HG03039 (cell line): ENCODE data around the gene CPEB1.
A peak's percentile ranks its signal among the peaks of the same experiment; 100 is the strongest.
"Not testable (repeated sequence)": the region's sequence is repeated elsewhere in the genome, so short reads cannot be mapped to it uniquely, and the experiment has no call there.

Source experiments
- ATAC-seq: cut with Tn5 transposase; IDR thresholded peaks from one replicate; pipeline ENCODE4 v1.9.1; 2021; ENCODE audit warnings: mild to moderate bottlenecking, moderate library complexity; ENCODE audit not compliant: unreplicated experiment

The CPEB1 gene

DNA sequence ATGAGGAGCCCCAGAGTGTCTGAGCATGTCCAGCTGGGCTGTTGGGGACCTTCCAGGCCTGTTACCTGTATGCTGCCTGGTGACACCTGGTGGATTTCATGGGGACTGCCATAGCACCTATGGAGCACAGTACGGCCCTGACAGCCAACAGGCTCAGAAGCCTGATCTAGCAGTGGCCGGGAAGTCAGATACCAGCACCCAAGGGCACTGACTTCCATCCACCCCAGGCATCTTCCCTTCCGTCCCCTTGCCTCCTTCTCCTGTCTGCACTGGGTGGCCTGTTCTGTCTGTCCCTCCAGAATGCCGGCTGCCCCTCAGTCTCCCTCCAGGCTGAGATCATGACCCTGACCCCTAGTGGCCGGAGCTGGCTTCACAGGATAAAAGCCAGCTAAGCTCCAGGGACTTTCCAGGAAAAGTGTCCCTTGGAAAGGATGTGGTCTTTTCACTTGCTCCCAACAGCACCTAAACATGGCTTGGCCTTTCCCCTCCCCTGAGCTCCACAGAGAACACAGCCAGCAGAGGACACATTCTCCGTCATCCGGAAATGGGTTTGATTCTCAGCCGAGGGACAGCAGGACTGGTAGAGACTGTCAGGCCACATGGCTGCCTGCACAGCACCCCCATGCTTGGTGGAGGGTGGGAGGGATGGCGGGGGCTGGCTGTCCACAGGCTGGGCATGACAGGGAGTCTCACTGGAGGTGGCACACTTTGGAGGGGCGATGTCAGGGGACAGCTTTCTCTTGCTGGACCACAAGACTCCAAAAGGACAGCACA, 116.4 kb downstream of the CPEB1 start:
- ATAC-seq = peak; percentile 76

DNA sequence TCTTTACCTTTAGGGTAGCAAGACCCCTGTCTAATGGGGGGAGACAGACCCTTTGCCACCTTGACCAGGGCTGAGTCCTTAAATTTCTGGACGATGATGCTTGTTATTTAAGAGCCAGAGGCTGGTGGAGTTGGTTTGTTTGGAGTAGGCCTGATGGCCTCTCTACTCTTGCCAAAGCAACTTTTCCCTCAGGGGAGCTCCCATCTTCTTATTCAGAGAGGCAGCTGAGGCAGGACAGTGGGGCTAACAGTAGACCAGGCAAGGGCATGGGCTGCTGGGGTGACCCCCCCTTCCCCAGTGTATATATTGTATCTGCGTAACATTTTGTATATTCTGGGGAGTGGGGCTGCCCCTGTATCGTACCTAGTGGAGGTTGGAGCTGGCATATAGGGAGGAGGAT, 117.2 kb downstream of the CPEB1 start:
- no peak for ATAC-seq

DNA sequence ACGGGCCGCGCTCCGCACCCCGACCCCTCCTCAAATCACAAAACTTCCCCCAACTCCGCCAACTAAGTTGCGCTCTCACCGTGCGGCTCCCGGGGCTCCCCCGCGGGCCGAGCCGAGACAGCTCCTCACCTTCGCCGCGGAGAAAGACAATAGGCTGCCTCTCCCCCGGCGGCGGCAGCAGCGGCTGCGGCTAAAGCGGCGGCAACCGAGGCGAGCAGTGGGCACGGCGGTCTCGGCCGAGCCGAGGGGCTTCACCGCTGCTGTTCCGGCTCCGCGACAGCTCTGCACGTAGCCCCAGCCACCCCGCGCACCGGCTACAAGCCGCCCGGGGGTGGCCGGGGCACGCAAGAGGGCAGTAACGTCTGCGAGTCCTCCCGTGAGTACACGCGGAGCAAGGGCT, 133.6 kb downstream of the CPEB1 start:
- ATAC-seq = not testable (repeated sequence)

DNA sequence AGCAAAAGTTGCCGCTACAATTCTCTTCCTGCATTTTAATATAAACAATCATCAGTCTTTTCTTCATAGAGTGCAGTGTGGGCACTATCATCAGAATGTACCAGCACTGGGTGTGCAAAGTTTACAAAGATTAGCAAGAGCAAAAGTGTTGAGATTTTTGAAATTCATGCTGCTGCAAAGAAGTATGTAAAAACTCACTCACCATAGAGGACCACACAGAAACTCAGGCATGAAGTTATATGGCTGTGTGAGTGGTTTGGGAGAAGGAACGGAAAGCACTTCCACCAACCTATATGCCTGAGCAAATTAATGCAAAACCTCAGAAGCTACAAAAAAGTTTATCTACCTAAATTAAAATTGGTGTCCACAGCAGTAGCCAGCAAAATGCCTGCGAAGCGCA, 139.5 kb downstream of the CPEB1 start:
- not testable (repeated sequence) for ATAC-seq

DNA sequence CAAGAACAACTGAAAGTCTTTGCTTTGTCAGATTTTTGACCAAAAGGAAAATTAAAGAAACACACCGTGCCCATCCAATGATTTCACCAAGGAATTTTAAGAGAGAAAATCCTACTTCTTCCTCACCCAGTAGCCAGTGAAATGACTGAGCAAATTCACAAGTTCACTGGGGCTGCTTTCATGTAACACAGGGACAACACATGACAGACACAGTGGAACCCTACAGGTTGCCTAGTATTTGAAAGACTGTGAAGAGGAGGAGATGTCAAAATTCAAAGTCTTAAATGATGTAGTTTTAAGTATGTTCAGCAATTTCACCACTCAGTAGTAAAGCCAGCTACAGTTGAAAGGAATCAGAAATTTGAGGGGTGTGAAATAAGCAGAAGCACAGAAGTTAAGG, 140.1 kb downstream of the CPEB1 start:
- ATAC-seq = not testable (repeated sequence)

DNA sequence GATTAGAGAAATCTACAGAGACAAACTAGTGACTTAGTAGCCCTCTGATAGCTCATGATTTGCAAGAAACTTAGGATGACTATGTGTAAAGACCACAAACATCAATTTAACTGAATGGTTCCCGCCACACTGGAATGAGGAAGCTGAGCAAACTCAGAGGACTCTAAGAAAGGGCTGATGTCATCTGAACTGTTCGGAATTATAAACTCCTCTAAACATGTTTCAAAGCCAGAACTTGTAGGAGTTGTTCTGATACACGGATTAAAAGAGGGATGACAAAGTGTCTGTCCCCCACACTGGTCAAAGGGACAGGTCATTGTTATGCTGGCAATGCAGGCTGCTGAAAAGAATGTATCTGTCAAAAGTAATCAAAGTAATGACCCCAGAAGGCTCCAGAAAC, 141.3 kb downstream of the CPEB1 start:
- not testable (repeated sequence) for ATAC-seq

DNA sequence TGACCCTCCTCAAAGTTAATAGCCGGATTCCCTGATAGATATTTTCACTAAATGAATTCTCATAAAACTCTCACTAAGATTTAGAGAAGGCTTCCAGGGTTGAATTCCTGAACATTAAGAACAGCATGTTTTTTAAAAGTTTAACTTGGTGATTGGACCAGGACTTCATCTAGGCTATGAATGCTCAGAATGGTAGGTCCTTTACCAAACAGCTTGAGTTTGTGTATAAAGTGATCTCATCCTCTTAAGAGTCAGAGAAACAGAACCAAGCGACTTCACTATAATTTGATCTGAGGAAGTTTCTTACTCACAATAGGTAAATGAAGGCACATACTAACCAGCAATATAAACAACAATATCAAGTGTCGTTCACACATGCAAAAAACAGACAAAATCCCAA, 143.1 kb downstream of the CPEB1 start:
- ATAC-seq = not testable (repeated sequence)

DNA sequence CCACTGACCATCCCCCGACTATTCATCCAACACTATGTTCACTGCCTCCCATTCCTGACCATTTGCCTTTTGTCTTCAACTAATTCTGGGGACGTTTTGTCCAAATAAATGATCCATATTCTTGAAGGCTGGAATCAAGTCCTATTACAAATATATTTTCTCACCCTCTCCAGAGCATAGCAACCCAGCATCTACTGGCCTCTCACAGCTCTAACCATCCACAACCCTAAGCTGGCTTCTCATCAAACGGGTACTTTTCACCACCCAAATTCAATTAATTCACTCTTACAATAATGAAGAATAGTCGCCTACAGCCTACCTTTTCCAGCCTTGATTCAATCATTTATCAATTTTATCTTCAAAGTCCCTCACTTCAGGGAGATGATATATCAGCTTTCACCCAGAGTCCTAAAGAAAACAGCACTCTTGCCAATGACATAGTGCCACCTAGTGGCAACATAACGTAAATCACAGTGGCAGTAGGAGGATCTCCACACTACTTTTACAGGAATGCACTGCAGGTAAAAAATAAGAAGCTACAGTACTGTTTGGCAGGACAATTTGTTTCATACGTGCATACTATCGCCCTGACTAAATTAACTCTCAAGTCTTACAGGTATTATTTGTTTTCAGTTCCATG, 144.3 kb downstream of the CPEB1 start:
- ATAC-seq = not testable (repeated sequence)

DNA sequence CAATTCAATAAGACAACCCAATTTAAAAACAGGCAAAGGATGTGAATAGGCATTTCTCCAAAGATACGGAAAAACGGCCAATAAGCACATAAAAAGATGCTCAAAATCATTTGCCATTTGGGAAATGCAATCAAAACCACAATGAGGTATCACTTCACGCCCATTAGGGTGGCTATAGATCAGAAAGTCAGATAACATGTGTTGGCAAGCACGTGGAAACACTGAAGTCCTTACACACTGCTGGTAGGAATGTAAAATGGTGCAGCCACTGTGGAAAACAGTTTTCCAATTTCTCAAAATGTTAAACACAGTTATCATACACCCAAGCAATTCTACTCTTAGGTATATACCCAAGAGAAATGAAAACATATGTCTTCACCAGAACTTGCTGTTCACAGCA, 146.4 kb downstream of the CPEB1 start:
- not testable (repeated sequence) for ATAC-seq

DNA sequence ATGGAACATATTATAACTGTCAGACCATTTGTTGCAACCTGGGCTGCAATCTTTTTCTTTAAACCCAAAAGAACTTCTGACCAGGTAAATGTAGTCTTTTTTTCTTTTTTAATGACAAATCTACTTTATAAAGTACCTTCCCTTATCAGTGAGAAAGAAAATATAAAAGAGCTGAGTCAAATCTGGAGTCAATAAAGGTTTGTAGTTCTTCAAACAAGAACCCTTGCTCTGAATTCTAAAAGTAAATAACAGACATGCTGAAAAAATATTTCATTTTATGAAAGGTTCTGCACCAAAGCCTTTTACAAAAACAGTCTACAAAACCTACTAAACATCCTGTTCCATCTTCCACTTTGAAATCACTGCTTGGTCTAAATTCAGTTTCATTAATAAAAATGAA, 149.2 kb downstream of the CPEB1 start:
- not testable (repeated sequence) for ATAC-seq
